HG02798 (cell line): Measurements from ENCODE around the gene SCYL2.
"Not testable (repeated sequence)": the region's sequence is repeated elsewhere in the genome, so short reads cannot be mapped to it uniquely, and the experiment has no call there.

Experiments
- ATAC-seq: cut with Tn5 transposase; IDR thresholded peaks from one replicate; pipeline ENCODE4 v1.9.1; 2021; ENCODE audit warnings: mild to moderate bottlenecking; ENCODE audit not compliant: unreplicated experiment, poor library complexity

The SCYL2 gene

GRCh38 chr12:100308138-100308537, 41.2 kb downstream of the SCYL2 start:
- ATAC-seq = not testable (repeated sequence)

GRCh38 chr12:100311317-100311716, 44.3 kb downstream of the SCYL2 start:
- ATAC-seq = no peak

DNA sequence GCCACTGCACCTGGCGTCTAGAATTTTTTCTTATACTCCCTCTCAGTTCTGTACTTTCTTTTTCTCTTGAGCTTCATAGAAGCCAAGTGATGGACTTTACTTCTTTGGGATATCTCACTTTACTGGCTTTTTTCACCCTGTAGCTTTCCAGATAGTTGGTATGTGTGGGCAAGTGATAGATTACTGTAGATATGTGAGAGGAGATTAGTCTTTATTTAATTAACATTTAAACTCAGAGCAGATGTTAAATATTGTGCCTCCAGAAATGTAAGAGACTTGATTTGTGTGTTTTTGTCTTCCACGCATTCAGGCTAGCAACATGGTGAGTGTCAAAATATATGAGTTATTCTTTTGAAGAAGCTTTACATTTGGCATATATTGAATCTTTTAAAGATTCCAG, 50.4 kb downstream of the SCYL2 start:
- ATAC-seq = no peak

DNA sequence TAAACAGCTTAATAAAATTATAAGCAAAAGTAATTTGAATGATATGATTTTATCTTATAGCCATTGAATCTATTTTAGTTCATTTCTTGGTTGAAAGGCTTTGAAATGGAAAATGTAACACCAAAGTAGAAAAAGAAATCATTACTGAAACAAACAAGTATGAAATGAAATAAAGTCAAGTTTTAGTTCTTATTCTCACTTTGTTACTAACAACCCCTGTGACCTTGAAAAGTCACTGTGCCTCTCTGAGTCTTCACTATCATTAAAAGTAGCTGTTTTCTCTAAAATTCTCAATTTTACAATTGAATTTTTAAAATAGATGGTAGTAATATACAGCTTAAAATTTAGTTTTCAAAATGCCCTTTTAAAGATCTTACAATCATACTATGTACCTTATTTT, 57.5 kb downstream of the SCYL2 start:
- no peak for ATAC-seq

GRCh38 chr12:100326208-100326607, 59.2 kb downstream of the SCYL2 start:
- ATAC-seq = no peak

DNA sequence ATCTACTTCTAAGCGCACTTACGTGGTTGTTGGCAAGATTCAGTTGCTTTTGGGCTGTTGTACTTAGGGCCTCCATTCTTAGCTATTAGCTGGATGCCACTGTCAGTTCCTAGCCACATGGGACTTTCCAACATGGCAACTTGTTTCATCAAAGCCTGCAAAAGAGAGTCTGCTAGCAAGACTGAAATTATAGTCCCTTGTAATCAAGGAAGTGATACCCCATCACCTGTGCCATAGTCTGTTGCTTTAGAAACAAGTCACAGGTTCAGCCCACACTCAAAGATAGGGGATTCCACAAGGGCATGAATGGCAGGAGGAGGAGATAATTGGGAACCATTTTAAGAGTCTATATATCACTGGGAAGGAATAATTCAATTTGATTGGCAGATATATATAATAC, 62.8 kb downstream of the SCYL2 start:
- ATAC-seq = peak; percentile 98

DNA sequence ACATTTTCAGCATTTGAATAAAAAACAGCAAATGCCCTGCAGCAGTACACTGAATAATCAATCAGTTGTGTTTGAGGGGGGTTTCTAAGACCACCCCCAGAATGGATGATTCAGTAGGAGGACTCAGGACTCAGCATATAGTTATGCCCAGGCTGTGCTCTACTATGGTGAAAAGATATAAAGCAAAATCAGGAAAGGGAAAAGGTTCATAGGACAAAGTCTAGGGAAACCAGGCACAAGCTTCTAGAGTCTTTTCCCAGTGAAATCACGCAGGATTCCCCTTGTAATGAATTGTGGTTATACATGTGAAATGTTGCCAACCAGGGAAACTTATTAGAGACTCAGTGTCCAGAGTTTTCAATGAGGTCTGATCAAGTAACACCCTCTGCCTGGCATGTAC, 64.9 kb downstream of the SCYL2 start:
- ATAC-seq = no peak

DNA sequence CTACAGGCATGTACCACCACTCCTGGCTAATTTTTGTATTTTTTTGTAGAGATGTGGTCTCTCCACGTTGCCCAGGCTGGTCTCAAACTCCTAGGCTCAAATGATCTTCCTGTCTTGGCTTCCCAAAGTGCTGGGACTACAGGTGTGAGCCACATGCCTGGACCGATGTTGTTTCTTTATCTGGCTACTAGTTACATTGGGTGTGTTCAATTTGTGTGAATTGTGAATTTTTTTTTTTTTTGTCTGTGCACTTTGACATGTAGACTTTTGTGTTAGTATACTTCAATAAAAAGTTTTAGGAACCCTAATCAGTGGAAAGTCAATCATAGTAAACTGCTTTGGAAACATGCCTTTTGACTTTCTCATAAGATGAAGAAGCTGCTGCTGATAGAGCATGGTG, 65.9 kb downstream of the SCYL2 start:
- no peak for ATAC-seq

GRCh38 chr12:100337299-100337698, 70.3 kb downstream of the SCYL2 start:
- no peak for ATAC-seq

DNA sequence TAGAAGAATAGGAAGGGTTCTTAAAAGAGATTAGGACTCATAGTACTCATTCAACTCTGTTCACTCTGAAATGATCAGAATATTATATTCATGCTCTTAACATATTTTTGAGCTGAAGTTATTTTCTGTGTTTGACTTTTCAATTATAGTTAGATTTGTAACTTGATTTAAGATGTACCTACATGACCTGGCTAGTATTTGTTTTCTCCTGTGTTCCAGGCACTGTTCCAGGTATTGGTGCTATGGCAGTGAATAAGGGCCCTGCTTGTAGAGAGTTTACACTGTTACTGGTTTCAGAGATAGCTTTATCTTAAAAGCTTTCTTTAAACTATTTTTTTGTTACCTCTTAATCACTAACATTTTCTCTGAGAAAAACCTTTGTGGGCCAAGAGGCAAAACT, 70.8 kb downstream of the SCYL2 start:
- no peak for ATAC-seq

DNA sequence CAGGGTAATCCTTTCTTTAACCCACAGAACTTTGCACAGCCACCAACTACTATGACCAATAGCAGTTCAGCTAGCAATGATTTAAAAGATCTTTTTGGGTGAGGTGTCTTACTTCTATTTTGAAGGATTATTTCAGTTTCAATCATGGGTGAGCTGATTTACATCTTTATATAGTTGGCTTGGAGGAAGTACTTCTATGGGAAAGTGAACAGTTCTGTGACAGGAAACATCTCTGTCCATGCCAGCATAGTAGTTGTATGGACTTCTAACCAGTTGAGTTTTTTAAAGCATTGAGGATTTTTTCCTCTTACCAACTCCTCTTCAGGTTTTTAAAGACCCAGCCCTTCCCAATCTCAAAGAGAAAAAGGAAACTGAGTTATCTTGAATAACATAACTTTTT, 72.1 kb downstream of the SCYL2 start:
- ATAC-seq = no peak

DNA sequence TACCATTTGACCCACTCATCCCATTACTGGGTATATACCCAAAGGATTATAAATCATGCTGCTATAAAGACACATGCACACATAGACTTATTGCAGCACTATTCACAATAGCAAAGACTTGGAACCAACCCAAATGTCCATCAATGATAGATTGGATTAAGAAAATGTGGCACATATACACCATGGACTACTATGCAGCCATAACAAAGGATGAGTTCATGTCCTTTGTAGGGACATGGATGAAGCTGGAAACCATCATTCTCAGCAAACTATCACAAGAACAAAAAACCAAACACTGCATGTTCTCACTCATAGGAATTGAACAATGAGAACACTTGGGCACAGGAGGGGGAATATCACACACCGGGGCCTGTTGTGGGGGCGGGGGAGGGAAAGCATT, 75.9 kb downstream of the SCYL2 start:
- not testable (repeated sequence) for ATAC-seq

GRCh38 chr12:100344351-100344750, 77.4 kb downstream of the SCYL2 start:
- not testable (repeated sequence) for ATAC-seq

DNA sequence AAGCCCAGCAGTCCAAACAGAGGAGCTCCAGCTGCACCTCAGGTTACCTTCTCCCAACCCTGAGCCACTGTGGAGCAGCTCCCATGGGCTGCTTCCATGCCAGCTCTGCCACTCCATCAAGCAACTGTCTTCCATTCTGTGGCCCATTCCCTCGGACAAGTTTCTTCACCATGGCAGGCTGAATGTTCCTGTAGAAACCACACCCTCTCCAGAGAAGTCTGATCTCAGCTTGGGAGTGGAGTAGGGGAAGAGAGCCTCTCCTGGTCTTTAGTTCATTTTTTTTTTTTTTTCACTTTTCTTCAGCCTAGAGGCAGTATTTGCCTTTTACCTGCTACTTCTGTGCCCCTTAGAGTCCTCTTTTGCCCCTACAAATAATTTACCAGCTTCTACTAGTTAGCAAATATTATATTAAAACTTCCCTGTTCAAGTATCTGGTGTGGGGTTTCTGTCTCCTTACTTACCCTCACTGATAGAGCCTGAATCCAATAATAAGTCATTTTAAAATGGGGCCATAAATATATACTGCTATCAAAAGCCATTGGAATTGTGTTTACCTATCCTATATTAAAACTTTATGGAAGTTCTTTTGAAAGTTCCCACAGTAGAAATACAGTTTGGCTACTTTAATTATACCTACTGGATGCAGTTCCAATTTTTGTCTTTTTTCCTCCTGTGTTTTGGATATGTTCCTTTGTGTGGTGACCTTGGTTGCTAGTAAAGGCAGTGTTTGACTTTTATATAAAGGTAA, 78.2 kb downstream of the SCYL2 start:
- no peak for ATAC-seq

- ATAC-seq = no peak
These were observed 79.7 kb downstream of the SCYL2 start for GRCh38 chr12:100346660-100347059.

GRCh38 chr12:100348657-100349454, 81.9 kb downstream of the SCYL2 start:
- no peak for ATAC-seq

DNA sequence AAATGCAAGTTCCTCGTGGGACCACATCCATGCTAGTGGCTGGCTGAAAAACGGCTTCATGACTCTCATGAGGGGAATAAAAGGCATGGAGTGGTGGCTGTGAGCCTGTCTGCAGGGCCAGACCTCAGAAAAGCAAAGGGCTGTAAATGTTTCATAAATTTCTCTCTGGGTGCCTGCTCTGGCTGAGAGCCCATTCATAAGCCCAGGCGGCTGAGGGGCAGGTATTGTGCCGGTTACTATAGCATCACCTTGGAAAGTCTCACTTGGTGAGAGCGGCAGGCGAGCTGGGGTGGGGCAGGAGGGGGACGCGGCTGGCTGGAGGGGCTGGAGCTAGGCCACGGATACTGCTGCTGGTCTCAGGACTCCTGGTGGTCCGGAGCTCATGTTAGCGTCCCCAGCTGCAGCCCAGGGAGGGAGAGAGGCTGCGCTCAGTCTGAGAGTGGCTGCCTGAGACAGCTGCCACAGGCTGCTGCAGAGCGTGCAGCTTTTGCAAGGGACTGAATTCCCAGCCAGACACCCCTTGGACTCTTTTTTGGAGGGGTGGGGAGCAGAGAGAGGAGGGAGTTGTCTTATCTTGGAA, 89.8 kb downstream of the SCYL2 start, which contains the start of gene SLC17A8:
TSS of gene SLC17A8 (plus strand) at position 431 of the 580 bp plus-strand sequence. CDS start 318 bp downstream, outside the sequence.
- no peak for ATAC-seq

DNA sequence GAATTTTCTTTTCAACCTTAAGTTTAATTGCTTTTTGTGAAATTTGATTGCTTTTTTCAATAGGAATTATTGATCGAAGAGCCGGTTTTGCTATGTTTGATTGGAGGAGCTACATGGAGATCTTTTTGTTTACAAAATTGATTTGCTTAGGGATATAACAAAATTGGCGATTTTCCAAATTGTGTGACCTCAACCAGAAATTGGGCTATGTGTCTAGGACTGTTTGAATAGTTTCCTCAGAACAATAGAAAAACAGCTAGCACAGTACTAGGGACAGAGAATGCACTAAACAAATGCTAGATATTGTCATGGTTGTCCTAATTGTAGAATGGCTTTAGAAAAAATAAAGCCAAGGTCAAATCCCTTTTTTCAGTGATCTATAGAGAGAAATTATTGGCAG, 92.3 kb downstream of the SCYL2 start:
- ATAC-seq = no peak

GRCh38 chr12:100359822-100360221, 92.8 kb downstream of the SCYL2 start:
- ATAC-seq = no peak

DNA sequence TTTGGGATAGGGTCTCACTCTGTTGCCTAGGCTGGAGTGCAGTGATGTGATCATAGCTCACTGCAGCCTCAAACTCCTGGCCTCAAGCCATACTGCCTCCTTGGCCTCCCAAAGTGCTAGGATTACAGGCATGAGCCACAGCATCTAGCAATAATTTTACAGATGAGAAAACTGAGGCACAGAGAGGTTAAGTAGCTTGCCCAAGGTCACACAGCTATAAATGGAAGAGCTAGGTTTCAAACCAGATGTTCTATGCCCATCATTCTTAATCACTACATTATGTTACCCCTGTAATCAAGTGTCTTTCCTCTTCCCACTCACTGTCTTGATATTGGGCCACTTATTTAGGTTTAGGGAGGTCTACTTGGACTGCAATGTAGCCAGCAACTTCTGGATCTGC, 93.5 kb downstream of the SCYL2 start:
- ATAC-seq = no peak

DNA sequence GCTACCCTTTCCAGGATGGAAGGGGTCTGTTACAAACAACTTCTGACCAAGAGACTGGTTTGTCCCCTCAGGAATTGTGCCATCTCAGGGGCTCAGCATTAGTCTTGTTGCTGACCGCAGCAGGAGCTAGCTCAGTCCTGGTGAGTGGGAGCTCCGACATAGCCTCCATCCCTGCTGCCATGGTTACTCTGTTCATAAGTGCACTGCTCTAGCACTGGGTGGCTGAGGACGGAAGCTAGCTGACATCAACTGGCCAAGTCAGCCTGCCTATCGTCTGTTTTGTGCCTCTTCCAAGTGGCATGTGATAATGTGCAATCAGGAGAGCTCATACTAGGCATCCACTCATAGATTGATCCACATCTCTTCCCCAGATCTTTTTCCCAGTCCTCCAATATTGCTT, 97.3 kb downstream of the SCYL2 start:
- ATAC-seq = no peak
